ENCODE results near the gene OXT. TPM values are rescaled to one million over a fixed set of nuclear protein-coding genes. Genes with fewer than 3 reads are reported as not detected.

The OXT gene
- total and polyA plus RNA-seq, 2 donors (not counting 3 experiments of a cell fraction or from before 2014, with no cell fraction given): not detected

DNA sequence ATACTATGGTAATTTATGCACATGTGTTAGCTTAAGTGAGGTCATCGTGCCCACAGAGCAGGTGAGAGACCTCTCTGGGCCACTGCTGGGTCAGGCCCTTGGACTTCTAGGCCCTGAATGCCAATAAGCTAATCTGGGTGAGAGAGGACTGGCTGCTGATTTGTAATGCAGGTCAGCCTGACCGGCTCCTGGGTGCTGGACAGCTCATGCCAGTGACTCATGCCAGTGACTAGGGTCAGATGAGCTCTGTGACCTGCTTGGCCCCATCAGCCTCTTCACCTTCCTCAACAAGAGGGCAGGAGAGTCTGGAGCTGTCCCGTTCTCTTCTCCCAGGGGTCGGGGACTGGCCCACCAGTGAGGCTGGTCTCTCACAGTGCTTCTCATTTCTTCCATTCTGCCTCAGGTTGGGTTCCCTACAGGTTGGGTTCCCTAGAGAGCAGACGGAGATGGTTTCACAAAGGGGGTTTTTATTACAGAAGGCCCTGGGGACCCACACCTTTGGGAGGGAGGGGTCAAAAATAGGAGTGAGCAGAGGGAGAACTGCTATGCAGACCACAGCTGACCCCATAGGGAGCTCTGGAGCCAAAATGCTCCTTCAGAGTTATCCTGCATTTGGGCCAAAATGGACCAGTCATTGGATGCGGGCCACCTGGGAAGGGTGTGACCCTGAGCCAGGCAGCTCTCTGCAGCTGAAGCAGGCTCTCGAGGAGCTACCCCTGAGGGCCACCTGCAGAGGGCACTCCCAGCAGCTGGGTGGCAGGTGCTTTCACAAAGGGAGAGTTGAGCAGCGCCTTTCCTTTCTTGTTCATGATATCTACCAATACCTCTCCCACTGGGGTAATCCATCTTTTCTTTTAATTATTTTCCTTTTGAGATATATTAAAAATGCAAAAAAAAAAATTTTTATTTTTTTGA is 2.2 kb upstream of the OXT start:
- Histone ChIP-seq H2AFZ (ENCODE audit: low read depth, low read length) (no peak overlapping the region), H3K27ac (ENCODE audit: insufficient read depth, low read depth, low read length) (no peak overlapping the region), H3K4me1 (ENCODE audit: control insufficient read depth, extremely low read depth, insufficient read depth, low read length) (no peaks in the 10 kb centered on the region), H3K36me3 (ENCODE audit: control insufficient read depth in 2 of 2, extremely low read depth in 1 of 2, insufficient read depth in 2 of 2, low read length in 2 of 2) (no peaks in the 10 kb centered on the region), H4K20me1 (replicated peaks; ENCODE audit: control insufficient read depth, extremely low read depth, insufficient read depth, low read length) (no peaks in the 10 kb centered on the region), H3K9me1 (replicated peaks; ENCODE audit: control insufficient read depth, extremely low read depth, insufficient read depth, low read length) (no peaks in the 10 kb centered on the region), H3K9me3 (replicated peaks; ENCODE audit: control insufficient read depth, insufficient read depth, low read length) (no peaks in the 10 kb centered on the region), H3K4me2 (ENCODE audit: insufficient read depth, low read length) (no peak overlapping the region), H3K27me3 (ENCODE audit: control insufficient read depth in 2 of 2, insufficient read depth in 2 of 2, low read length in 2 of 2) (peaks cover 1 to 7% of the 10 kb centered on the region in 2 experiments), H3K4me3 (replicated peaks in 1 of 3; ENCODE audit: insufficient read depth in 1 of 3, low read depth in 1 of 3, low read length in 3 of 3) (no peak overlapping the region), H3K9ac (replicated peaks; ENCODE audit: extremely low read depth, insufficient read depth, low read length) (no peak overlapping the region), H3K79me2 (ENCODE audit: control insufficient read depth, insufficient read depth, low read length) (no peaks in the 10 kb centered on the region)
- dilution Hi-C loops (cut with MboI; ENCODE audit: extremely low pct_ligation_motif_present, low sequenced_read_pairs) (no loop called here), intact Hi-C loops (cut with micrococcal nuclease) (no loop called here)
- ChIA-PET POLR2A (no interaction called here), CTCF (interaction anchor here (3.3 kb wide), 1 partner anchor 16 kb away, joined by 11 read pairs; no protein-coding TSS in a partner anchor)
- TF ChIP-seq, protein P1, sequence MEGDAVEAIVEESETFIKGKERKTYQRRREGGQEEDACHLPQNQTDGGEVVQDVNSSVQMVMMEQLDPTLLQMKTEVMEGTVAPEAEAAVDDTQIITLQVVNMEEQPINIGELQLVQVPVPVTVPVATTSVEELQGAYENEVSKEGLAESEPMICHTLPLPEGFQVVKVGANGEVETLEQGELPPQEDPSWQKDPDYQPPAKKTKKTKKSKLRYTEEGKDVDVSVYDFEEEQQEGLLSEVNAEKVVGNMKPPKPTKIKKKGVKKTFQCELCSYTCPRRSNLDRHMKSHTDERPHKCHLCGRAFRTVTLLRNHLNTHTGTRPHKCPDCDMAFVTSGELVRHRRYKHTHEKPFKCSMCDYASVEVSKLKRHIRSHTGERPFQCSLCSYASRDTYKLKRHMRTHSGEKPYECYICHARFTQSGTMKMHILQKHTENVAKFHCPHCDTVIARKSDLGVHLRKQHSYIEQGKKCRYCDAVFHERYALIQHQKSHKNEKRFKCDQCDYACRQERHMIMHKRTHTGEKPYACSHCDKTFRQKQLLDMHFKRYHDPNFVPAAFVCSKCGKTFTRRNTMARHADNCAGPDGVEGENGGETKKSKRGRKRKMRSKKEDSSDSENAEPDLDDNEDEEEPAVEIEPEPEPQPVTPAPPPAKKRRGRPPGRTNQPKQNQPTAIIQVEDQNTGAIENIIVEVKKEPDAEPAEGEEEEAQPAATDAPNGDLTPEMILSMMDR (IDR thresholded peaks at IDR 0.05; ENCODE audit: extremely low read depth in 1 of 2, insufficient read depth in 1 of 2, low read depth in 1 of 2, low read length in 2 of 2): peak in 1 of 2 donors; percentile 4
- no peak for TF ChIP-seq POLR2A (IDR thresholded peaks at IDR 0.05; ENCODE audit: low read depth, low read length)
- BruUV-seq (replicated peaks): no TSS peak
- FAIRE-seq (no peak), DNase-seq (ENCODE audit: low read depth, low spot score) (no peak)

DNA sequence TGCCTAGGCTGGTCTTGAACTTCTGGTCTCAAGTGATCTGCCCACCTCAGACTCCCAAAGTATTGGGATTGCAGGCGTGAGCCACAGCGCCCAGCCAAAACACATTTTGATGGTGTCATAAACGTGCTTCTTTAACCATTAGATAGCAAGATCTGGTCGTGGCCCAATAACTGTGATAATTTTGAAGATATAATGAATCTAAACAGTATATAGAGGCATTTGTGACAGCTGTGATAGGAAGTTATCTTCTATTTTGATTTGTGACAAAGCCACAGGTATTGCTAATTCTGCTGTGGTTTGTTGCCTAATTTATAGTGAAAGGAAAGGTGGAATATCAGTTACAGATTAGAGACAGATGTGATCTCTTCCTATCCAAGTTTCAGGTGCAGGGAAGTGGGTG is 695 bp upstream of the OXT start:
- Histone ChIP-seq H3K36me3 (ENCODE audit: control insufficient read depth in 2 of 2, extremely low read depth in 1 of 2, insufficient read depth in 2 of 2, low read length in 2 of 2) (no peaks in the 10 kb centered on the region), H3K9ac (replicated peaks; ENCODE audit: extremely low read depth, insufficient read depth, low read length) (no peak overlapping the region), H3K9me1 (replicated peaks; ENCODE audit: control insufficient read depth, extremely low read depth, insufficient read depth, low read length) (no peaks in the 10 kb centered on the region), H3K79me2 (ENCODE audit: control insufficient read depth, insufficient read depth, low read length) (no peaks in the 10 kb centered on the region), H4K20me1 (replicated peaks; ENCODE audit: control insufficient read depth, extremely low read depth, insufficient read depth, low read length) (no peaks in the 10 kb centered on the region), H2AFZ (ENCODE audit: low read depth, low read length) (no peak overlapping the region), H3K4me3 (replicated peaks in 1 of 3; ENCODE audit: insufficient read depth in 1 of 3, low read depth in 1 of 3, low read length in 3 of 3) (no peak overlapping the region), H3K4me1 (ENCODE audit: control insufficient read depth, extremely low read depth, insufficient read depth, low read length) (no peaks in the 10 kb centered on the region), H3K4me2 (ENCODE audit: insufficient read depth, low read length) (no peak overlapping the region), H3K27me3 (ENCODE audit: control insufficient read depth in 2 of 2, insufficient read depth in 2 of 2, low read length in 2 of 2) (peaks cover 1 to 4% of the 10 kb centered on the region in 2 experiments), H3K27ac (ENCODE audit: insufficient read depth, low read depth, low read length) (no peak overlapping the region), H3K9me3 (replicated peaks; ENCODE audit: control insufficient read depth, insufficient read depth, low read length) (no peaks in the 10 kb centered on the region)
- intact Hi-C loops (cut with micrococcal nuclease) (no loop called here), dilution Hi-C loops (cut with MboI; ENCODE audit: extremely low pct_ligation_motif_present, low sequenced_read_pairs) (no loop called here)
- no peak for DNase-seq (ENCODE audit: low read depth, low spot score)
- FAIRE-seq: no peak
- TF ChIP-seq GATA2 (IDR thresholded peaks at IDR 0.05; ENCODE audit: insufficient read depth, insufficient read length, low read depth, low read length) (no peak), POLR2A (IDR thresholded peaks at IDR 0.05; ENCODE audit: low read depth, low read length) (no peak), EZH2 (IDR thresholded peaks at IDR 0.05; ENCODE audit: borderline replicate concordance, low read depth, low read length, severe bottlenecking) (no peak), MYC (IDR thresholded peaks at IDR 0.05; ENCODE audit: low read depth, low read length) (no peak), POLR2AphosphoS5 (IDR thresholded peaks at IDR 0.05; ENCODE audit: insufficient read depth, low read depth, low read length) (no peak), JUN (IDR thresholded peaks at IDR 0.05; ENCODE audit: borderline replicate concordance, insufficient read depth, insufficient read length, low read depth) (no peak), FOS (IDR thresholded peaks at IDR 0.05; ENCODE audit: borderline replicate concordance, insufficient read depth, low read length) (no peak)
- TF ChIP-seq, protein P2, sequence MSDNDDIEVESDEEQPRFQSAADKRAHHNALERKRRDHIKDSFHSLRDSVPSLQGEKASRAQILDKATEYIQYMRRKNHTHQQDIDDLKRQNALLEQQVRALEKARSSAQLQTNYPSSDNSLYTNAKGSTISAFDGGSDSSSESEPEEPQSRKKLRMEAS (IDR thresholded peaks at IDR 0.05; ENCODE audit: insufficient read depth, insufficient read length): no peak
- TF ChIP-seq, protein P1 (IDR thresholded peaks at IDR 0.05; ENCODE audit: extremely low read depth in 1 of 2, insufficient read depth in 1 of 2, low read depth in 1 of 2, low read length in 2 of 2): no peak
- no TSS peak for BruUV-seq (replicated peaks)
- POLR2A ChIA-PET: no interaction called here
- CTCF ChIA-PET: no interaction called here

All from endothelial cell of umbilical vein (primary cell).